Neural crest cell (in vitro differentiated cells): ENCODE measurements around the gene XRN2. TPM values are rescaled to one million over a fixed set of nuclear protein-coding genes. Genes with fewer than 3 reads are reported as not detected.

Experiments used
- DNase-seq: peaks from one replicate; pipeline ENCODE4 v3.0.0; 2021; ENCODE audit warnings: low read depth, mixed read lengths, low spot score
- H3K27ac Mint-ChIP-seq: one replicate; pipeline ENCODE4 v1.8.0; 2021; ENCODE audit warnings: mild to moderate bottlenecking, mixed read lengths; ENCODE audit not compliant: unreplicated experiment
- H3K27me3 Mint-ChIP-seq: 2 replicates; pipeline ENCODE4 v1.8.0; 2021; ENCODE audit warnings: low read depth, mild to moderate bottlenecking, mixed read lengths
- H3K36me3 Mint-ChIP-seq: 2 replicates; pipeline ENCODE4 v1.8.0; 2021; ENCODE audit warnings: low read depth, mild to moderate bottlenecking, mixed read lengths
- H3K4me1 Mint-ChIP-seq: 2 replicates; pipeline ENCODE4 v1.8.0; 2021; ENCODE audit warnings: mixed read lengths
- H3K4me3 Mint-ChIP-seq: one replicate; pipeline ENCODE4 v1.8.0; 2021; ENCODE audit warnings: mild to moderate bottlenecking, mixed read lengths
- H3K9me3 Mint-ChIP-seq: 2 replicates; pipeline ENCODE4 v1.8.0; 2021; ENCODE audit warnings: mixed read lengths
- CTCF ChIP-seq: fragments of 200-600 bp; sonication (generic); conservative IDR thresholded peaks from 2 replicates; pipeline ENCODE4 v1.5.0; 2021; ENCODE audit warnings: antibody characterized with exemption, mild to moderate bottlenecking
- total RNA-seq: library from RNA; stranded (reverse); gene quantifications from 2 replicates; pipeline ENCODE4 v1.2.1, GENCODE V29; 2021

Gene XRN2
- total RNA-seq, 1 donor from 2014 or later: 101 TPM

GRCh38 chr20:21378259-21378658 lies 75.1 kb downstream of the XRN2 start:
- Mint-ChIP-seq H3K27me3 (no peaks in the 10 kb centered on the region), H3K36me3 (peaks cover 17% of the 10 kb centered on the region), H3K9me3 (no peaks in the 10 kb centered on the region), H3K27ac (no peak overlapping the region), H3K4me1 (peaks cover 24% of the 10 kb centered on the region), H3K4me3 (no peak overlapping the region)
- no peak for TF ChIP-seq CTCF
- DNase-seq: no peak

- DNase-seq: no peak
- Mint-ChIP-seq H3K27ac (no peak overlapping the region), H3K4me1 (peaks cover 38% of the 10 kb centered on the region), H3K27me3 (no peaks in the 10 kb centered on the region), H3K36me3 (peaks cover 22% of the 10 kb centered on the region), H3K9me3 (no peaks in the 10 kb centered on the region), H3K4me3 (no peak overlapping the region)
- no peak for TF ChIP-seq CTCF
These were observed 77.6 kb downstream of the XRN2 start for GRCh38 chr20:21380711-21381110.

- no peak for DNase-seq
- no peaks in the 10 kb centered on the region for H3K27me3 Mint-ChIP-seq
- peaks cover 19% of the 10 kb centered on the region for H3K36me3 Mint-ChIP-seq
- H3K4me3 Mint-ChIP-seq: no peak overlapping the region
- peaks cover 45% of the 10 kb centered on the region for H3K4me1 Mint-ChIP-seq
- H3K27ac Mint-ChIP-seq: no peak overlapping the region
- H3K9me3 Mint-ChIP-seq: no peaks in the 10 kb centered on the region
- TF ChIP-seq CTCF: no peak
These were observed 78.5 kb downstream of the XRN2 start for GRCh38 chr20:21381619-21382018.

GRCh38 chr20:21384308-21384892 lies 81.3 kb downstream of the XRN2 start:
- Mint-ChIP-seq H3K27ac (no peak overlapping the region), H3K36me3 (peaks cover 24% of the 10 kb centered on the region), H3K9me3 (no peaks in the 10 kb centered on the region), H3K4me3 (no peak overlapping the region), H3K4me1 (peaks cover 36% of the 10 kb centered on the region), H3K27me3 (peaks cover 12% of the 10 kb centered on the region)
- TF ChIP-seq CTCF: no peak
- no peak for DNase-seq

GRCh38 chr20:21386111-21386510 lies 83.0 kb downstream of the XRN2 start:
- Mint-ChIP-seq H3K36me3 (peaks cover 25% of the 10 kb centered on the region), H3K27me3 (peaks cover 27% of the 10 kb centered on the region), H3K27ac (no peak overlapping the region), H3K4me1 (peaks cover 34% of the 10 kb centered on the region), H3K4me3 (no peak overlapping the region), H3K9me3 (no peaks in the 10 kb centered on the region)
- DNase-seq: no peak
- no peak for TF ChIP-seq CTCF
